ENCODE results near the gene TUBB.

- TF ChIP-seq, protein P1, sequence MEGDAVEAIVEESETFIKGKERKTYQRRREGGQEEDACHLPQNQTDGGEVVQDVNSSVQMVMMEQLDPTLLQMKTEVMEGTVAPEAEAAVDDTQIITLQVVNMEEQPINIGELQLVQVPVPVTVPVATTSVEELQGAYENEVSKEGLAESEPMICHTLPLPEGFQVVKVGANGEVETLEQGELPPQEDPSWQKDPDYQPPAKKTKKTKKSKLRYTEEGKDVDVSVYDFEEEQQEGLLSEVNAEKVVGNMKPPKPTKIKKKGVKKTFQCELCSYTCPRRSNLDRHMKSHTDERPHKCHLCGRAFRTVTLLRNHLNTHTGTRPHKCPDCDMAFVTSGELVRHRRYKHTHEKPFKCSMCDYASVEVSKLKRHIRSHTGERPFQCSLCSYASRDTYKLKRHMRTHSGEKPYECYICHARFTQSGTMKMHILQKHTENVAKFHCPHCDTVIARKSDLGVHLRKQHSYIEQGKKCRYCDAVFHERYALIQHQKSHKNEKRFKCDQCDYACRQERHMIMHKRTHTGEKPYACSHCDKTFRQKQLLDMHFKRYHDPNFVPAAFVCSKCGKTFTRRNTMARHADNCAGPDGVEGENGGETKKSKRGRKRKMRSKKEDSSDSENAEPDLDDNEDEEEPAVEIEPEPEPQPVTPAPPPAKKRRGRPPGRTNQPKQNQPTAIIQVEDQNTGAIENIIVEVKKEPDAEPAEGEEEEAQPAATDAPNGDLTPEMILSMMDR (conservative IDR thresholded peaks at IDR 0.05 in 1 of 2, IDR thresholded peaks at IDR 0.05 in 1 of 2; ENCODE audit: extremely low read depth in 1 of 2, insufficient read depth in 1 of 2, low read depth in 1 of 2, low read length in 2 of 2) = no peak
- no peak for TF ChIP-seq EZH2 (IDR thresholded peaks at IDR 0.05; ENCODE audit: borderline replicate concordance, low read length)
Measured at GRCh38 chr6:30703821-30704220, 16.3 kb upstream of the TUBB start.

Data from mammary epithelial cell (primary cell).